A549 treated with AZD9567 at 1 μM for 4 hours (cell line): ENCODE measurements around the gene USE1. TPM values are rescaled to one million over a fixed set of nuclear protein-coding genes. Genes with fewer than 3 reads are reported as not detected.

Experiments used
- total RNA-seq: library from RNA; stranded (reverse); fragments of 200-300 nt; extraction: Qiagen RNA extraction; gene quantifications from 5 replicates; pipeline ENCODE4 v1.2.3, GENCODE V29; 2022; ENCODE audit not compliant: insufficient read depth

The USE1 gene, protein sequence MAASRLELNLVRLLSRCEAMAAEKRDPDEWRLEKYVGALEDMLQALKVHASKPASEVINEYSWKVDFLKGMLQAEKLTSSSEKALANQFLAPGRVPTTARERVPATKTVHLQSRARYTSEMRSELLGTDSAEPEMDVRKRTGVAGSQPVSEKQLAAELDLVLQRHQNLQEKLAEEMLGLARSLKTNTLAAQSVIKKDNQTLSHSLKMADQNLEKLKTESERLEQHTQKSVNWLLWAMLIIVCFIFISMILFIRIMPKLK
- 16.7 to 20.6 TPM (median 17.0 TPM) in 5 replicates for total RNA-seq

GRCh38 chr19:17215127-17215971 lies at the start of gene USE1:
Gene USE1, plus strand, starts transcription at chr19:17215357. Its CDS starts 49 bp downstream, at chr19:17215406.

DNA sequence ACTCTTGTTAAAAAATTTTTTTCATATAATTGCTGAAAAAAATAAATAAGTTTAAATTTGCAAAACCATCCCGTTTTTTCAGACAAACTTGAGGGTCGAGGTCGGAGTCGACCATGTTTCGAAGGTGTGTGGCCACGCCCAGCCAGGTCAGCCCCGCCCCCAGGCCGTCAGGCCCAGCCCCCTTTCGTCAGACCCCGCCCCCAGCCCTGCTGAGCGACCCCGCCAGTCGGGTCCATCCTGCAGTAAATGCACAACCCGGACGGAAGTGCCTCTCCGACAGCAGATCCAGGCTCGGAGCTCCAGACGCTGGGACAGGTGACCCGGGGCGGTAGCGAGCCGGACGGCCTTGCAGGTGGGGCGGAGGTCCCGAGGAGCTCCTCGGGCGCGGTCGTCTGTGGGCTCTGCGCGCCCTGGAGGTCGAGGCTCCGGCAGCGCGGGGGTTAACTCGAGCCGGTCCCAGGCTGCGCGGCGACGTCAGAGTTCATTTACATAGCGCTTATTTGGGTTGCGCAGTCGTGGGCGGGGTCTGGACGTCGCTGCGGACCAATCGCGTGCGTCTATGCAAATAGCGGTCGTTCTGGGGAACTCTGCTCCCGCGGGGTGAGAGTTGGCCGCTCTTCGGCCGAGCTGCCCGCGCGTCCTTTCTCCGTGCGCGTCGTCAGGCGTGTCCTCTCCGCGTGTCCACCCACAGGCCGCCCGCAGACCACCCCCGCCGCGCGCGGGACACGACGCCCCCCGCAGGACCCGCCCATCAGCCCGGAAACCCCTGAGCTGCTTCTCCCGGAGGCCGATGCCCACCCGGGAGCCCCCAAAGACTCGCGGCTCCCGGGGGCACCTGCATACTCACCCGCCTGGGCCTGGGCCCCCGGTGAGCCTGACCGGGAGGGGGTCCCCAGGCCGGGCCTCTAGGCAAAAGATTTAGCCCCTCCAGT lies 11.1 kb downstream of the USE1 start, which contains the start of gene OCEL1:
OCEL1 (plus strand) TSS at position 225 of the 932 bp plus-strand sequence; CDS start at position 247, 22 bp downstream.

GRCh38 chr19:17245535-17245984 lies 30.4 kb downstream of the USE1 start, which contains the start of gene NR2F6:
Gene NR2F6, minus strand, starts transcription at chr19:17245919. Its CDS starts 699 bp downstream, at chr19:17245220.

GRCh38 chr19:17264641-17264979 lies 49.5 kb downstream of the USE1 start, which contains the start of gene USHBP1:
Gene USHBP1, minus strand, starts transcription at chr19:17264745. Its CDS starts 446 bp downstream, at chr19:17264299.

GRCh38 chr19:17266975-17267788 lies 52.0 kb downstream of the USE1 start, which contains the start of gene BABAM1:
Gene BABAM1, plus strand, starts transcription at chr19:17267443. Its CDS starts 1,364 bp downstream, at chr19:17268807.

Other genes starting within 250 kb of the USE1 start
- 0.01 to 0.15 TPM (median 0.05 TPM) in 4 of 5 replicates, not detected in the other for gene CPAMD8, start 188.5 kb upstream of the USE1 start, total RNA-seq
- gene HAUS8, start 139.9 kb upstream of the USE1 start, total RNA-seq: 13.9 to 17.0 TPM (median 16.7 TPM) in 5 replicates
- 28.5 to 34.4 TPM (median 32.3 TPM) in 5 replicates for gene MYO9B, start 139.6 kb upstream of the USE1 start, total RNA-seq
- 6.9 to 15.5 TPM (median 13.3 TPM) in 5 replicates for gene OCEL1, start 10.9 kb downstream of the USE1 start, total RNA-seq
- gene NR2F6, start 30.6 kb downstream of the USE1 start, total RNA-seq: 22.5 to 59.0 TPM (median 52.2 TPM) in 5 replicates
- gene USHBP1, start 49.4 kb downstream of the USE1 start, total RNA-seq: not detected in 5 replicates
- 59.0 to 77.0 TPM (median 61.0 TPM) in 5 replicates for gene BABAM1, start 52.1 kb downstream of the USE1 start, total RNA-seq
- 0.21 to 0.52 TPM (median 0.47 TPM) in 4 of 5 replicates, not detected in the other for gene ANKLE1, start 66.5 kb downstream of the USE1 start, total RNA-seq
- 2.6 to 5.2 TPM (median 2.8 TPM) in 5 replicates for gene ABHD8, start 88.1 kb downstream of the USE1 start, total RNA-seq
- gene MRPL34, start 90.5 kb downstream of the USE1 start, total RNA-seq: 66.3 to 82.7 TPM (median 80.6 TPM) in 5 replicates
- 48.2 to 59.3 TPM (median 53.7 TPM) in 5 replicates for gene DDA1, start 94.2 kb downstream of the USE1 start, total RNA-seq
- gene ANO8, start 119.5 kb downstream of the USE1 start, total RNA-seq: 1.0 to 4.4 TPM (median 4.0 TPM) in 5 replicates
- gene GTPBP3, start 122.2 kb downstream of the USE1 start, total RNA-seq: 8.8 to 23.2 TPM (median 21.7 TPM) in 5 replicates
- gene PLVAP, start 162.0 kb downstream of the USE1 start, total RNA-seq: not detected in 5 replicates
- gene CCDC194, start 178.8 kb downstream of the USE1 start, total RNA-seq: not detected in 5 replicates
- 0.21 TPM in 1 of 5 replicates, not detected in the others for gene BST2, start 190.3 kb downstream of the USE1 start, total RNA-seq
- 6.5 to 39.6 TPM (median 37.4 TPM) in 5 replicates for gene MVB12A, start 204.7 kb downstream of the USE1 start, total RNA-seq
- gene TMEM221, start 233.3 kb downstream of the USE1 start, total RNA-seq: 0.58 to 0.83 TPM (median 0.75 TPM) in 4 of 5 replicates, not detected in the other
- not detected in 5 replicates for gene NXNL1, start 245.6 kb downstream of the USE1 start, total RNA-seq